ENCODE results near the gene KLHL30. TPM values are rescaled to one million over a fixed set of nuclear protein-coding genes. Genes with fewer than 3 reads are reported as not detected.
"Not testable (repeated sequence)": the region's sequence is repeated elsewhere in the genome, so short reads cannot be mapped to it uniquely, and the experiment has no call there.

The KLHL30 gene
- total RNA-seq, 1 experiment from 2014 or later = not detected

- no peak for DNase-seq (ENCODE audit: low read depth)
Observed at GRCh38 chr2:238101891-238102841, 36.3 kb upstream of the KLHL30 start.

GRCh38 chr2:238102865-238103264 lies 35.6 kb upstream of the KLHL30 start:
- DNase-seq (ENCODE audit: low read depth) = no peak

DNA sequence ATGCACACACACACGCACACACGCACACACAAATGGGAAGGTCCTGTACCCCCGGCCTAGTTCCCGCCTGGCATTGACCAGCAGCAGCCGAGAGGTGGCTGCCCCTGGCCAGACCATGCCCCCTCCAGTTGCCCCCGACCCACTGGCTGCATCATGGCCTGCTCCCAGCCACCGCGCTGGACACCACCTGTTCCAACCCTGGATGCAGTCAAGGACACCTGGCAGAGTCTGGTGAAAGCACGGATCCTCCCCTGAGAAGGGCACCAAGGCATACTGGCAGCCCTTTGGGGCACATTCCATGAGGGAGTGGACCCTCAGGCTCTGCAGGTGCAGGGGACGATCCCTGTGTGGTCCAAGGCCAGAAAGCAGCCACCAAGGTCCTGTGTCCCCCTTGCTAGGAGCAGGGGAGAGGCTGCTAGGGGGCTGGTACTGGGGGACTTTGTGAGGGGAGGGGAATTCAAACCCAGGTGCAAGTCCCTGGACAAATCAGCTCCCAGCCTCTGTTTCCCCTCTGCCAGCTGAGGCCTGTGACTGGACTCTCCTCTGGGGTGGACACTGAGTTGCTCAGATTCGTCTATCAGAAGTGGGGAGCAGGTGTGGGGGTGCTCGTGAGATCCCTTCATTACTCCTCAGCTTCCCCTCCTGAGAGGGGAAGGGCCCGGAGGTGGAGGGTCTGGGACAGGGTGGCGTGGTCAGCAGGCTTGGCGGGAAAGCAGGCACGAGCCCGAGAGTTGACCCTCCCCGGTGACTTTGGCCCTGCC lies 34.8 kb upstream of the KLHL30 start:
- no peak for DNase-seq (ENCODE audit: low read depth)

DNA sequence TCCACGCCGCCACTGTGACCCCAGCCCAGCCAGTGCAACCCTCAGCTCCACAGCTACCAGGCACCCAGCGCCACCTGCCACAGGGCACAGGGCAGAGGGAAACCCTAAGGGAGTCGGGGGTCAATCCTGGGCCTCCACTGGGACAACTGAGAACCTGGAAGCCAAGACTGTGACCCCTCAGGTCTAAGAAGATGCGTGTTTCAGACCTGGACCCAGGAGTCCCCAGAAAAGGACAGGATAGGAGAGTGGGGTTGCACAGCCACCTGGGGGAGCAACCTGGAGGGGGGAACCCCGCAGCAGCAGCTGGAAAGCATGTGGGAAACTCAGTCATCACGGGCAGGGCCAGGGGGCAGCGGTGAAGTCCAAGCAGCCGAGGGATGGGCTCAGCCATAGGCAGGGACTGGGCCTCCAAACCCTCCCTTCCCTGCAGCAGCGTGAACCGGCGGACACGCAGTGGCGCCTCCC lies 34.2 kb upstream of the KLHL30 start:
- no peak for DNase-seq (ENCODE audit: low read depth)

- no peak for DNase-seq (ENCODE audit: low read depth)
Observed at GRCh38 chr2:238104691-238105371, 33.6 kb upstream of the KLHL30 start.

DNA sequence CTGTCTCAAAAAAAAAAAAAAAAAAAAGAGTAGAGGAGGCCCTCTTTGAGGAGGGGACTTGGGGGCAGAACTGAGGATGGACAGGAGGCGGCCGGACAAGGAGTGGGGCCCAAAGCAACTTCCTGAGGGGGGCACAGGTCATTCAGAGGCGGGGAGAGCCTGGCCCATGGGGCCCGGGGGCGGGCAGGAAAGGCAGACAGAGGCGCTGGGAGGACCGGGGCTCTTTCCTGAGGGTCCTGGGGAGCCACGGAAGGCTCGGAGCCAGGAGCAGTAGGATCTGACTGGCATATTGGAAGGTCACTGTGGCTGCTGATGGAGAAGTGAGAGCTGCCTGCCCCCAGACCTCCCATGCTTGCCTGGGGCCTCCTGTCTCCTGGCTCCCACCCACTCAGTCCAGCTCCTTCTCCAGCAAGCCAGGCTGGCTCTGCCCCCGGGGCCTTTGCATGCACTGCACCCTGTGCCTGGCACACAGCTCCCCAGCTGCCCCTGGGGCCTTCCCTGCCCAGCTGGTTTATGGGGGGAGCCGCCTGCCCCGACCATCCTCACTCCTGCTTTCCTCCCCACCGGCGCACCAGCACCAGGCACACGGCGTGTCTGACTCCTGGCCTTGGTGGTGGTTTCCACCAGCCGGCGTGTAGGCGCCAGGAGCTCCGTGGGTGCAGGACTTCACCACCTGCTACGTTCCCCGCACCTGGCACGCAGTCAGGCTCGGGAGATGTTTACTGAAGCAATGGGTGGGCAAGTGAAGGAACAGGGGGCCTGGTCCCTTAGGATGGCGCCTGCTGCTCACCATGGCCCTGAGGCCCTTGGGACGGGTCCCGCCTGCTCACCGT lies 32.7 kb upstream of the KLHL30 start:
- no peak for DNase-seq (ENCODE audit: low read depth)

- DNase-seq (ENCODE audit: low read depth) = no peak
Observed at GRCh38 chr2:238106339-238106697, 32.1 kb upstream of the KLHL30 start.

DNA sequence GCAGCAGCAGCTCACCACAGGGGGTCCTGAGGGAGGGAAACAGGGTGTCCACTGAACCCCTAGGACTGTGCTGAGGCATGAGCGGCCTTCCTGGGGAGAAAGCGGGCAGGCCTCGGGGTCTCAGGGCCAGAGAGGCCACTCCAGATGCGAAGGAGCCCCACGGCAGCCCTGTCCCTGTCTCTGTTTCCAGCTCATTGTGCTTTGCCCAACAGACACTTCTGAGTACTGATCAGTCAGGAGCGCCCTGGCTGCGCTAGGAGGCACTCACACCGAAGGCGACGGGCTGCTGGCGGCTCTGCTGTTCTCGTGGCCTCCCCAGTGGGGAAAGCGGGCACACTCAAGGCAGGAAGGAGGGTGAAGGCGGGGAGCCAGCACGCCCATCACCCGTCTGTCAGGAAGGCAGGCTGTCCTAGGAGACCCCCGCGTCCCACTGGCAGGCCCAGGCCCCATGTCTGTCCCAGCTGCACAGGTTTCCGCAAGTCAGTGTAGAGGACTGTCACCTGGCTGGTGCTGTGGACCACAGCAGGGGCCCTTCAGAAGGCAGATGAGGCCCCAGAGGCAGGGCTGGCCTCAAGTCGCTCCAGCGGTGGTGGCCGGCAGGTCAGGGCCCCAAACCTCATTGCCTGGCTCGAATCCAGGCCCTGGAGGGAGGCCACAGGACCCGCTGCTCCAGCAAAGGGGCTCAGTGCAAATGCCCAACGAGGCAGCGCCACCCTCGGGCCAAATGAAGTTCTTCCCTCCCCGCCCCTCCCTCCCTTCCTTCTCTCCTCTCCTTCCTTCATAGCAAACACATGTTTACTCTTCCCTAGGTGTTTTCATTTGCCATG lies 31.6 kb upstream of the KLHL30 start:
- DNase-seq (ENCODE audit: low read depth) = peak; percentile 21

DNA sequence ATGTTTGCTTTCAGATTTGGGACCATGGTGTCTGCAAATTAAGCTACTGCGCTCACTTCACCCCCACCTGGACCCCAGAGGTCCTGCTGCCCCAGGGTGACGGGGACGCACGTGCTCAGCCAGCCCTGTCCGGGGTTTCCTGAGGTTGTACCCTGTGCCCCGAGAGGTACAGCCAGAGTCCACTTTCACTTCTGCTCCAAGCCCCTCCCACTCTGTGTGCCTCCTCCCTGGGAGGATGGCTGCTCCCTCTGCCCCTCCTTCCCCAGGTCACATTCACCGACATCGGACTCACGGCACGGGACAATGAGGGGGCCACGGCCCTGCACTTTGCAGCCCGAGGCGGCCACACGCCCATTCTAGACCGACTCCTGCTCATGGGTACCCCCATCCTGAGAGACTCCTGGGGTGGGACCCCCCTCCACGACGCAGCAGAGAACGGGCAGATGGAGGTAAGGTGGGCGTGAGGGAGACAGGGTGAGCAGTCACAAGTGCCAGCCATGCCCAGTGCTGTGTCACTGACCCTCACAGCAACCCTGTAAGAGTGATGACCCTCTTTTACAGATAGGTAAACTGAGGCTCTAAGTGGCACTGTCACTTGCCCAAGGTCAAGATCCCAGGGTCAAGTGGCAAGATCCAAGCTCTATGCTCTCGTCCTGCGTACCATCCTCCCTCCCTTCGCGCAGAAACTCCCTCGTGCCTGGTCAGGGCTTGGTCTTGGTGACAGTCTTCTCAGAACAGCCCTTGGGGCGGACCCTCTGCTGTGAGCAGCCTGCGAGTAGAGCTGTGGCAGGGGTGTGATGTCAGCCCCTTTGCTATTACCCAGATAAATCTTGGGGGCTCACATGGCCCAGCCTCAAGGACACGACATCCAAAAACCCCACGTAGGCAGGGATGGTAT lies 30.7 kb upstream of the KLHL30 start:
- DNase-seq (ENCODE audit: low read depth) = no peak

DNA sequence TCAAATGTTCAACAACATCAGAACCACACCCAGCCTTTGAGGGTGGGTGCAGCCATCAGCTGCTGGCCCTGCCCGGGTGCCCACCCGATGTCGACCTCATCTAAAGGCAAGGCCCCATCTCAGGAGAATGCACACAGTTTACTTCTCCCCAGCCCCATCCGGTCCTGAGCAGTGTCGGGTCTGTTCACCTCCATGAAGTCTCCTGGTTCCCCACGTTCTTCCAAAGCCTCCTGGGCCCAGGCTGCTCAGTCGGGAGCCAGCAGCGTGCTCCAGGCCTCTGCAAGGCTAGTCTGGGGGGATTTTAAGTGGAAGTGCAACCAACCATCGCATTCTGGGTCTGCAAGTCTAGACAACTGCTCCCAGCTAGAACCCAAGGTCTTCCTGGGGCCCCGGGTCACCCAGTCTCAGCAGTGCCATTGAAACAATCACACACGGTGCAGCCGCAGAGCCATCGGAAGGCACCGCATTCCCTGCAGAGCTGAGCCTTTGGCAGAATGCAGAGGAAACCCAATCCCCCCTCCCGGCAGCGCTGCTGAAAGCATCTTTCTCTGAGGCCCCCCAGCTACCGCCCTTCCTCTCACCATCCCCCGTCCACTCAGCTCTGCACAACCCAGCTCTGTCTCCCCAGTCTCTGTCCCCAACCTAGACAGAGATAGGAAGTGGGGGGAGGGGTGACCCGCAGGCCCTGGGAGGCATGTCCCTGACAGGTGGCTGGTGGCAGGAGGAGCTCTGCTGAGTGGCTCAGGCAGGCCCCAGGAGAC lies 29.9 kb upstream of the KLHL30 start:
- no peak for DNase-seq (ENCODE audit: low read depth)

- DNase-seq (ENCODE audit: low read depth) = no peak
Observed at GRCh38 chr2:238113611-238114010, 24.9 kb upstream of the KLHL30 start.

- DNase-seq (ENCODE audit: low read depth) = no peak
Observed at GRCh38 chr2:238114331-238114841, 24.1 kb upstream of the KLHL30 start.

DNA sequence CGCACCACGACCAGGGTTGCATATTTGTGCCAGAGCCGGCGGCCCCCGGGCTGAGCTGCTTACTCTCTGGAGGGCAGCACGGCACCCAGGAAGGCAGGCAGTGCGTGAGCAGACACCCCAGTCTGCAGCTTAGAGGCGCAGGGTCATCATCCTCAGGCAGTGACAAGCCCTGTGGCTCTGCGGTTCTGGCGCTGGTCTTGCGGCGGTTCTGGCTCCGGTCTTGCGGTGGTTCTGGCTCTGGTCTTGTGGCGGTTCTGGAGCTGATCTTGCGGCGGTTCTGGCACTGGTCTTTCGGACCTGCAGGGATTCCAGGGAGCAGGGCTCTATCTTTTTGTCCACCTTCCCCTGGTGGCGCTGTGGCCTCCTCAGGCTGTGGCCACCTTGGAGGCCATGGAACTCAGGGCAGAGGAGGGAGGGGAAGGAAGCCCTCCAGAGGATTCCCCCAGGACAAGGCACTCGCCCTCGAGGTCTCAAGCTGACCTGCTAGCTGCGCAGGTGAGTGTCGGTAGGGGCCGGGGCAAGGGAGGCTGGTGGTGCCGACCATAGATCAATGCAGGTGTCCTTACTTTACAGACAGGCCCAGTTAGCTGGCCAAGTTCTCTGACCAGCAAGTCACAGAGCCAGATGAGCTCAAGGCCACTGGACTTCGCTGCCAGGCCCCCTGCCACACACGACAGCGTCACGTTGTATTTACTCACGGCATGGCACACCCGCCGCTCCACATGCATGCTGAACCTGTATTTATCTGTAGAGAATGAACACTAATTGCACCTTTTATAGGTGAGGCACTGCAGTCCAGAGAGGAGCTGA lies 23.4 kb upstream of the KLHL30 start:
- no peak for DNase-seq (ENCODE audit: low read depth)

DNA sequence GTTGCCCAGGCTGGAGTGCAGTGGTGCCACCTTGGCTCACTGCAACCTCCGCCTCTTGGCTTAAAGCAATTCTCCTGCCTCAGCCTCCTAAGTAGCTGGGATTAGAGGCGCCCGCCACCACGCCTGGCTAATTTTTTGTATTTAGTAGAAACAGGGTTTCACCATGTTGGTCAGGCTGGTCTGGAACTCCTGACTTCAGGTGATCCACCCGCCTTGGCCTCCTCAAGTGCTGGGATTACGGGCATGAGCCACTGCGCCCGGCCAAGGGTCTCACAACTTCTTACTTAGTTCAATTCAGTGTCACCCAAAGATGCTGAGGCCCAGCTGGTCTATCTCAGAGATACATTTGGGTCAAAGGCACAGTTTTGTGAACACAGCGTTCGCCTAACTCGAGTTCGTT lies 22.8 kb upstream of the KLHL30 start:
- not testable (repeated sequence) for DNase-seq (ENCODE audit: low read depth)

DNA sequence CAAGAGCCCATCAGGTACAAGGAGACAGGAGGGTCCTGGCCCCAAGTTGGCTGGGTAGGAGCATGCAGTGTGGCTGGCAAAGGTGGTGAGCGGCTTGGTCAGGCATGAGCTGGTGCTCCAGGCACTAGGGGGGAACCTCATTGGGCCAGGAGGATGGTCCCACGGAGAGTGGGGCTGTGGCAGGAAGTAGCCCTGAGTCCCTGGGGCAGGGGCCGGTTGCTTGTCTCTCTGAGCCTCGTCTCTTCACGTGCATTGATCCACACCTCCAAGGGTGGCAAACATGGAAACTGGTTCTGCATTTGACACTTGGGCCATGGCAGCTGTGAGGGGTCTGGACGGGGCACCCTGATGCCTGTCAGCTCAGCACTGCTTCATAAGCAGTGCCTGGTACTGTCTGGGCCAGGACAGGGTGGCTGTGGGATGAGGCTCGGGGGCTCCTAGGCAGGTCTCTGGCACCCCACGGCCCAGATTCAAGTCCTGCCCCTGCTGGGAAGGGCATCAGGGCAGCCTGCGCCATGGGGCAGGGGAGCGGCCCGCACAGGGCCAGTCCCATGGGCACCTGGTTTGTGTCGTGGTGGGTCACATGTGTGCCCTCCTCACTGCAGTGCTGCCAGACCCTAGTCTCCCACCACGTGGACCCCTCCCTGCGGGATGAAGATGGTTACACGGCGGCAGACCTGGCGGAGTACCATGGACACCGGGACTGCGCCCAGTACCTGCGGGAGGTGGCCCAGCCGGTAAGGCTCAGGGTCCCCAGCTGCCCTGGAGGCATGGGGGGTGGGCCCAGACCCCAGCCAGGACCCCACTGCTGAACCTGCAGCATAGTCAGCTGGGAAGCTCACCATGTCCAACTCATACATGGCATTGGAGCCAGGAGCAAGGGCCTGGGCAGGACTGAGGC lies 21.9 kb upstream of the KLHL30 start:
- DNase-seq (ENCODE audit: low read depth) = no peak
